ENCODE results near the gene BSPRY.
"Not testable (repeated sequence)": the region's sequence is repeated elsewhere in the genome, so short reads cannot be mapped to it uniquely, and the experiment has no call there.

Gene BSPRY

GRCh38 chr9:113343732-113344231 is 5.6 kb upstream of the BSPRY start:
- DNase-seq = peak; percentile 71

- DNase-seq = no peak
These were observed 4.2 kb upstream of the BSPRY start for GRCh38 chr9:113345190-113345589.

- DNase-seq = no peak
These were observed 3.7 kb upstream of the BSPRY start for GRCh38 chr9:113345671-113346070.

GRCh38 chr9:113348437-113348836 is 904 bp upstream of the BSPRY start:
- DNase-seq = no peak

- no peak for DNase-seq
These were observed 286 bp upstream of the BSPRY start for GRCh38 chr9:113349066-113349444.

GRCh38 chr9:113350107-113350661 is 843 bp downstream of the BSPRY start:
- no peak for DNase-seq

- DNase-seq = no peak
These were observed 1.6 kb downstream of the BSPRY start for GRCh38 chr9:113350937-113351336.

GRCh38 chr9:113352006-113352405 is 2.7 kb downstream of the BSPRY start:
- DNase-seq = no peak

GRCh38 chr9:113352411-113352810 is 3.1 kb downstream of the BSPRY start:
- DNase-seq = no peak

- DNase-seq = no peak
These were observed 5.8 kb downstream of the BSPRY start for GRCh38 chr9:113355040-113355596.

GRCh38 chr9:113356686-113357292 is 7.4 kb downstream of the BSPRY start:
- DNase-seq = no peak

- DNase-seq = no peak
These were observed 10.0 kb downstream of the BSPRY start for GRCh38 chr9:113359385-113359784.

GRCh38 chr9:113360242-113360842 is 11.0 kb downstream of the BSPRY start:
- DNase-seq = no peak

- DNase-seq = no peak
These were observed 12.1 kb downstream of the BSPRY start for GRCh38 chr9:113361304-113362018.

- no peak for DNase-seq
These were observed 14.0 kb downstream of the BSPRY start for GRCh38 chr9:113363336-113363735.

GRCh38 chr9:113364951-113365350 is 15.6 kb downstream of the BSPRY start:
- DNase-seq = no peak

- DNase-seq = not testable (repeated sequence)
These were observed 16.3 kb downstream of the BSPRY start for GRCh38 chr9:113365652-113366051.

GRCh38 chr9:113368348-113368981 is 19.1 kb downstream of the BSPRY start:
- DNase-seq = no peak

GRCh38 chr9:113368982-113369854 is 19.9 kb downstream of the BSPRY start:
- DNase-seq = no peak

GRCh38 chr9:113369855-113370140 is 20.5 kb downstream of the BSPRY start:
- DNase-seq = no peak

GRCh38 chr9:113370806-113371325 is 21.5 kb downstream of the BSPRY start:
- DNase-seq = no peak

GRCh38 chr9:113372059-113372458 is 22.7 kb downstream of the BSPRY start:
- DNase-seq = no peak
